ENCODE measurements around the gene RPAP2.
"Not testable (repeated sequence)": the region's sequence is repeated elsewhere in the genome, so short reads cannot be mapped to it uniquely, and the experiment has no call there.

Gene RPAP2

DNA sequence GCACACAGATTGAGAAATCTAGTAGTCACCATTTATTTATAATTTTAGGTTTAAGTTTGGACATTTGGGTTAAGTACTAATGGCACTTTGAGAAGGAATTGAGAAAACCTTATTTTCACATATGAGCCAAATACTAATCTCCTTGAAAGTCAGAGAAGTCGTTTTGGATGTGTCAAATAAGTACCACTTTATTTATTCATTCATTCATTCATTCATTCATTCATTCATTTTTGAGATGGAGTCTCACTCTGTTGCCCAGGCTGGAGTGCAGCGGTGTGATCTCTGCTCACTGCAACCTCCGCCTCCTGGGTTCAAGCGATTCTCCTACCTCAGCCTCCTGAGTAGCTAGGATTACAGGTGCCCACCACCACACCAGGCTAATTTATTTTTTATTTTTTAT is 79.1 kb downstream of the RPAP2 start:
- not testable (repeated sequence) for DNase-seq

GRCh38 chr1:92380867-92381266 is 82.0 kb downstream of the RPAP2 start:
- no peak for DNase-seq

- not testable (repeated sequence) for DNase-seq
Measured at GRCh38 chr1:92393966-92394365, 95.1 kb downstream of the RPAP2 start.

DNA sequence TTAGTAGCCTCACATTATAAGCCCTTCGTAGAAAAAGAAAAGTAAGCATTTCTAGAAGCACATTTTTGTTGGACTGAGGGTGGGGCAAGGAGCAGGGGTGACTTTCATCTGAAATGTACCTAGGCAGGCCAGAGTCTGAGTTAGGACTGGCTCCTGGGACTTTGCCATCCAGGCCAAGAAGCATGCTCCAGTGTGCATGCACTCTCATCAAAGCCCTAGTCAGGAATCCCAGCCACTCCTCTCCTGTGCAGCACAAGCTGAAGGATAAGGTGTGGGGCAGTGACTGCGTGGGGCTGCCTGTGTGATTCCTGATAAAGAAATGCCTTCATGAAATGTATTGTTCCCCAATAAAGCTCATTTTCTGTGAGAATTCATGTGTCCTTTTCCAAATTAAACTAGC is 99.7 kb downstream of the RPAP2 start:
- no peak for DNase-seq

GRCh38 chr1:92399076-92399475 is 100.2 kb downstream of the RPAP2 start:
- DNase-seq = no peak

GRCh38 chr1:92404661-92405060 is 105.8 kb downstream of the RPAP2 start:
- no peak for DNase-seq

GRCh38 chr1:92408825-92409224 is 110.0 kb downstream of the RPAP2 start:
- no peak for DNase-seq

DNA sequence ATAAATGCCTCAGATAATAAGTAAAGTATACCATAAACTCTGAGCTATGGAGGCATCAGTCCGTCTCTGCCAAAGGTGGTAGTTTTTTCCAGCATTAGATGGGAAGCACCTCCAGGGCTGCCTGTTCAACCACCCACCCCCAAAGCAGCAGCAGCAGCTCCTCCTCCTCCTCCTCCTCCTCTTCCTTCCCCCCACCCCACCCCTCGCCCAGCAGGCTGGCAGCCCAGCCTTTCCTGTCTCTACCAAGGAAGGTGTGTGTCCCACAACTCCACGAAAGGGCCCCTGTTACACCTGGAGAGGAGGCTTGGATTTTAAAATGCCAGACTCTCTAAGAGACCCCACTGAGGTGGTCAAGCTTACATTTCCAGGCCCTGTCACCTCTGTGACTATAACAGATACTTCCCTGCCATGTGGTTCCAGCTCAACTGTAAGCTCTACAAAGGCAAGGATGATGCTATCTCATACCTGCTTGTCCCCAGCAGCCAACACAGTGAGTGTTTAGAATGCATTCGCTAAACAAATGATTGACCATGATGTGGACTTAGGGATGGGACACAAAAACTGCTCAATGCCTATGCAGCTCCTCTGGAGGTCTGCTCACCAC is 111.2 kb downstream of the RPAP2 start:
- no peak for DNase-seq

GRCh38 chr1:92410706-92411105 is 111.8 kb downstream of the RPAP2 start:
- no peak for DNase-seq

- DNase-seq = no peak
Measured at GRCh38 chr1:92411511-92411910, 112.7 kb downstream of the RPAP2 start.

- DNase-seq = no peak
Measured at GRCh38 chr1:92419642-92420041, 120.8 kb downstream of the RPAP2 start.

DNA sequence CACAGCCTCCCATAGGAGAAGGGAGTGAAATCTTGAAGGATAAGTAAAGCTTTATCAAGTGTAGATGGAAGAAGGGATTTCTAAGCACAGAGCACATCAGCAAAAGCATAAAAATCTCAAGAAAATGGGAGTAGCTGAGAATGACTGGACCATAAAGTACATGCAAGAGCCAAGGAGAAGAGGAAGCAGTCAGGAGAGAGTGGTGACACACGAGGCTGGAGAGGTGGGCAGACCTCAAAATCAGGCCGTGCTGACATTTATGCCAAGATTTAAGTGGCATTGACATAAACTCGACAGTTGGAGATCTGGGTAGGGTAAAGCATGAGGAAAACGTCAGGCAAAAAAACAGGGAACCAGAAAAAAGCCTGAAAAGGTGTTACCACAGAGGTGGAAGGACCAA is 125.5 kb downstream of the RPAP2 start:
- DNase-seq = no peak

DNA sequence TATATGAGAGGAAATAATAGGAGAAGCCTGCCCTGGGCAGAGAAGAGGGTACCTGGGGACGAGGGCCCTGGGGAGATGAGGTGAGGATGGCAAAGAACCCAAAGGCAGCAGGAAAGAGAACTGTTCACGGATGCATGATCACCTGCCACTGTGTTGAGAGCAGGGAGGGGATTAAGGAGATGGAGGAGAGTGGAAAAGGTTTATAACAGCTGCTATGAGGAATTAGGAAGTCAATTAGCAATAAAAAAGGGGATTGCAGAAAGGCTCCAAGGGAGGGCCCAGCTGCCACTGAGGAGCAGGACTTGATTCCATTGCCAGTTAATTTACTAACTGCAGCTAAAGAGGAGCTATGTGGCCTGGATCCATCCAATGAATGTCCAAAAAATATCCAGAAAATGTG is 126.8 kb downstream of the RPAP2 start:
- no peak for DNase-seq

DNA sequence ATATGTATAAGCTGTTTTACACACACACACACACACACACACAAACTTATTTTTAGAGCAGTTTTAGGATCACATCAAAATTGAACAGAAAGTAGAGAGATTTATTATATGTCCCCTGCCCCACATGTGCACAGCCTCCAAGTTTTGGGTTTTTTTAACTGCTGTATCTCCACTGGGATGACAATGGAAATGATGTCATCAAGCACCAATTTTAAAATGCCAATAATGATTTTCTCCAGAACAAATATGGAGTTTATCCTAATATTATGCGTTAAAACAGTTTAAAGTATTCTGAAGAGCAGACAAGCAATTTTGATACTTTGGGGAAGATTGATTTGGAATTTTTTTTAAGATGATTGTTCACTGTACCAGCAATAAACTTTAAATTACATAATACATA is 131.2 kb downstream of the RPAP2 start:
- DNase-seq = no peak

DNA sequence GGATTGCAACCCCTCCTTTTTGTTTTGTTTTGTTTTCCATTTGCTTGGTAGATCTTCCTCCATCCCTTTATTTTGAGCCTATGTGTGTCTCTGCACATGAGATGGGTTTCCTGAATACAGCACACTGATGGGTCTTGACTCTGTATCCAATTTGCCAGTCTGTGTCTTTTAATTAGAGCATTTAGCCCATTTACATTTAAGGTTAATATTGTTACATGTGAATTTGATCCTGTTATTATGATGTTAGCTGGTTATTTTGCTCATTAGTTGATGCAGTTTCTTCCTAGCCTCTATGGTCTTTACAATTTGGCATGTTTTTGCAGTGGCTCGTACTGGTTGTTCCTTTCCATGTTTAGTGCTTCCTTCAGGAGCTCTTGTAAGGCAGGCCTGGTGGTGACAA is 135.7 kb downstream of the RPAP2 start:
- not testable (repeated sequence) for DNase-seq

- no peak for DNase-seq
Measured at GRCh38 chr1:92439291-92439690, 140.4 kb downstream of the RPAP2 start.

DNA sequence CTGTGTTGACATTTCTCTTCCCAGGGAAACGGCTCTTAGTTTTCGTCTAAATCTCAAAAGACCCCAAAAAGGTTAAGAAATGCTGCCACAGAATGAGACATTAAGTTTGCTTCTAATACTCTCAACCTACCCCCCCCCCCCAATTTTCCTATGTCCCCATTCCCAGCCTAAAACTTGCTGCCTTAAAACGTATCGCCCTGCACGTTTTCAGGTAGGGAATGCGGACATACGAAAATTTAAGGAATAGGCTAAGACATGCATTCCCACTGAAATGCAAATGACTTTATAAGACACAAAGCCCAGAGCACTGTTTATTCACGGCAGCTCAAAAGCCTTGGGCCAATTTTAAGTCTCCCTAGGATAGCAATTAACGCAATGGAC is 142.4 kb downstream of the RPAP2 start:
- DNase-seq = no peak

GRCh38 chr1:92441697-92442342 is 143.0 kb downstream of the RPAP2 start:
- peak; percentile 6 to 7 for DNase-seq

- no peak for DNase-seq
Measured at GRCh38 chr1:92442351-92442750, 143.5 kb downstream of the RPAP2 start.

- no peak for DNase-seq
Measured at GRCh38 chr1:92443893-92444292, 145.0 kb downstream of the RPAP2 start.

DNA sequence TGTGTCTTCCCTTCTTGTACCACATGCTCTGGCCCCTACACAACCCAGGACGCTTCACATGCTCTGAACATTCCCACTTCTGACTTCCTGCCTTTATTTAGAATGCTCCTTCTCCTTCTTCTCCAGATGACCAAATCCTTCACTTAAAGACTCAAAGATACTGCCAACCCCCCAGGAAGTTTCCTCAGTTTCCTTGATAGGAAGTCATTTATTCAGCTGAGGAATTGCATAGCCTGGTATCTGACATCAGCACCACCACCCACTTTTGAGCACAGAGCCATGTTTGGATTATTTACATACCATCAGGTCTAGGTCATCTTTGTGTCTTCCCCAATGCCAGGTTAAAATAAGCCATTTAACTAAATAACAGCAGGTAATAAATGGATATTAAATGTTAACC is 145.5 kb downstream of the RPAP2 start:
- DNase-seq = no peak

DNA sequence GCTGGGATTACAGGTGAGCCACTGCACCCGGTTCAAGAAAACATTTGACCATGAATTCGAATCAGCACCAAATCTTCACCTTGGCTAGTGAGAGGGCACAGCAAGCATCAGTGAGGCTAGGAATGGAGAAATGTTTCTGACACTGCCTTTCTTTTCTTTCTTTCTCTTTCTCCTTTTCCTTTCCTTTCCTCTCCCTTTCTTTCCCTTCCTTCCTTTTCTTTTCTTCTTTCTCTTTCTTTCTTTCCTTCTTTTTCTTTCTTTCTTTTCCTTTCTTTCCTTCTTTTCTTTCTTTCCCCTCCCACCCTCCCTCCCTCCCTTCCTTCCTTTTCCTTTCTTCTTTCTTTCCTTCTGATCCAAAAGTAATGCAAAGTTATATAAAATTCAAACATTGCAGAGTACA is 147.0 kb downstream of the RPAP2 start:
- DNase-seq = no peak

DNA sequence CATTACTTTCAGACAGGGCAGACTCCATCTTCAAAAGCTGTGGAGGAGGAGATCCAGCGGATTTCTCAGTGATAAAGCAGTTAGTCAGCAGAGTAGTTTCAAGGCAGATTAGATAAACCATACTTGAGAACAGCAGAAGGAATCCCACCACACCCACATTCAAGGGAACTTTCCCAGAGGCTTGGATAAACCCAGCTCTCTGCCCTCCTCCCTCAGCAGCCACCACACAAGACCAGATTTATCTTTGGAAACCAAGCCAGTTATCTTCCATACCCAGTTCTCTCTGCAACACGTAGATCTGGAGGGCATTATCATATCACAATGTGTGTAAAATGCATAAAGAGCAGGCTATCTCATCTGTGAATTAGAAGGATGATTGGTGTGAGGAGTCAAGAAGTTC is 147.7 kb downstream of the RPAP2 start:
- no peak for DNase-seq

GRCh38 chr1:92447033-92447681 is 148.3 kb downstream of the RPAP2 start:
- no peak for DNase-seq

GRCh38 chr1:92447976-92448375 is 149.1 kb downstream of the RPAP2 start:
- DNase-seq = no peak
